NCI-H187 treated with DMSO at 0.1 percent for 48 hours (cell line): ENCODE results near the gene DAZAP1.
"Not testable (repeated sequence)": the region's sequence is repeated elsewhere in the genome, so short reads cannot be mapped to it uniquely, and the experiment has no call there.

Source experiments
- DNase-seq: peaks from one replicate; lab custom pipeline; 2025; lab: John Stamatoyannopoulos, UW

DAZAP1 gene

GRCh38 chr19:1474011-1474764 lies 66.8 kb downstream of the DAZAP1 start:
- no peak for DNase-seq

GRCh38 chr19:1474765-1475351 lies 67.5 kb downstream of the DAZAP1 start:
- no peak for DNase-seq

- no peak for DNase-seq
Observed at GRCh38 chr19:1475751-1476437, 68.5 kb downstream of the DAZAP1 start.

- not testable (repeated sequence) for DNase-seq
Observed at GRCh38 chr19:1477056-1477455, 69.7 kb downstream of the DAZAP1 start.

GRCh38 chr19:1478934-1479707 lies 71.7 kb downstream of the DAZAP1 start, which contains the start of gene C19orf25:
C19orf25 (minus strand) TSS chr19:1479215; CDS start chr19:1478903, 312 bp downstream.
- DNase-seq, result peak; percentile 61

GRCh38 chr19:1481224-1481892 lies 74.0 kb downstream of the DAZAP1 start:
- DNase-seq, result no peak

GRCh38 chr19:1481893-1482360 lies 74.5 kb downstream of the DAZAP1 start:
- no peak for DNase-seq

- DNase-seq, result no peak
Observed at GRCh38 chr19:1482361-1483130, 75.2 kb downstream of the DAZAP1 start.

GRCh38 chr19:1483131-1483978 lies 76.0 kb downstream of the DAZAP1 start:
- no peak for DNase-seq

- DNase-seq, result no peak
Observed at GRCh38 chr19:1483979-1484428, 76.6 kb downstream of the DAZAP1 start.
